LNCaP clone FGC (cell line): Measurements from ENCODE around the gene GPATCH8.

Experiments used
- DNase-seq: peaks from one replicate; pipeline ENCODE4 v3.0.0-alpha.2; 2011; ENCODE audit warnings: low read depth
- H3K4me3 ChIP-seq: 2 replicates; pipeline ENCODE4 v1.5.1; 2011; ENCODE audit warnings: mild to moderate bottlenecking, low read depth, low read length, control low read depth
- TF ChIP-seq, protein P1 (sequence below): IDR thresholded peaks from 2 replicates; pipeline ENCODE4 v1.5.1; 2012; ENCODE audit warnings: mild to moderate bottlenecking; ENCODE audit not compliant: control insufficient read depth, insufficient read depth; ENCODE audit errors: extremely low read depth

GPATCH8 gene

GRCh38 chr17:44451016-44451627 lies 52.1 kb downstream of the GPATCH8 start:
- DNase-seq = no peak
- TF ChIP-seq, protein P1, sequence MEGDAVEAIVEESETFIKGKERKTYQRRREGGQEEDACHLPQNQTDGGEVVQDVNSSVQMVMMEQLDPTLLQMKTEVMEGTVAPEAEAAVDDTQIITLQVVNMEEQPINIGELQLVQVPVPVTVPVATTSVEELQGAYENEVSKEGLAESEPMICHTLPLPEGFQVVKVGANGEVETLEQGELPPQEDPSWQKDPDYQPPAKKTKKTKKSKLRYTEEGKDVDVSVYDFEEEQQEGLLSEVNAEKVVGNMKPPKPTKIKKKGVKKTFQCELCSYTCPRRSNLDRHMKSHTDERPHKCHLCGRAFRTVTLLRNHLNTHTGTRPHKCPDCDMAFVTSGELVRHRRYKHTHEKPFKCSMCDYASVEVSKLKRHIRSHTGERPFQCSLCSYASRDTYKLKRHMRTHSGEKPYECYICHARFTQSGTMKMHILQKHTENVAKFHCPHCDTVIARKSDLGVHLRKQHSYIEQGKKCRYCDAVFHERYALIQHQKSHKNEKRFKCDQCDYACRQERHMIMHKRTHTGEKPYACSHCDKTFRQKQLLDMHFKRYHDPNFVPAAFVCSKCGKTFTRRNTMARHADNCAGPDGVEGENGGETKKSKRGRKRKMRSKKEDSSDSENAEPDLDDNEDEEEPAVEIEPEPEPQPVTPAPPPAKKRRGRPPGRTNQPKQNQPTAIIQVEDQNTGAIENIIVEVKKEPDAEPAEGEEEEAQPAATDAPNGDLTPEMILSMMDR = no peak
- H3K4me3 ChIP-seq = no peak overlapping the region

DNA sequence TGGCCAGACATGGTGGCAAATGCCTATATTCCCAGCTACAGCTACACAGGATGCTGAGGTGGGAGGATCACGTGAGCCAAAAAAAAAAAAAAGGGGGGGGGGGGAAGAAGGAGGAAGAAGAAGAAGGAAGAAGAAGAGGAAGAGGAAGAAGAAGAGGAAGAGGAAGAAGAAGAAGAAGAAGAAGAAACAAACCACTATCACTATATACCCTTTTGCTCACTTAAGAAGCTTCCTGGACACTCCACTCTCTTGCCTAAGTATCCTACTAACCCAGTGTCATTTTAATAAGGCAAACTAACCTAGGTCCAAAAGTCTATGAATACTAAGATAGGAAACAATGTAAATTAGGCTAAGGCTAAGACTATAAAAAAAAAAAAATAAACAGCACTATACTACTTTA lies 54.8 kb downstream of the GPATCH8 start:
- no peak for DNase-seq
- TF ChIP-seq, protein P1 = no peak
- H3K4me3 ChIP-seq = no peak overlapping the region

DNA sequence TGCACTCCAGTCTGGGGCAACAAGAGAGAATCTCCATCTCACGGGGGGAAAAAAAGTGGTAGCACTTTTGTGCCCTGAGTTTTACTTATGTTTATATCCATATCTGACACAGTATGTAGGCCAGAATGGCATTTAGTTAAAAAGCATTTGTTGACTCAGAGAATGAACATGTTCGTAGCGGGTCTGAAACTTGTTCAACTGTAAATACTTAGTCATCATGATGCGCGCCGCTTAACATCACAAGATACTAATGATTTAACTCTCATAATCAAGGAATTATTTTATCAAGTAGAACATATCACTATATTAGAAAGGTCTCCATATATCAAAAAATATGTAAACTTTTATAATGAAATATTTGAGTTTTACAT lies 58.5 kb downstream of the GPATCH8 start:
- TF ChIP-seq, protein P1 = no peak
- no peak for DNase-seq
- no peak overlapping the region for H3K4me3 ChIP-seq

- no peak overlapping the region for H3K4me3 ChIP-seq
- TF ChIP-seq, protein P1 = no peak
- DNase-seq = no peak
Measured at GRCh38 chr17:44442806-44443205, 60.4 kb downstream of the GPATCH8 start.

GRCh38 chr17:44439168-44439567 lies 64.0 kb downstream of the GPATCH8 start:
- no peak for DNase-seq
- H3K4me3 ChIP-seq = no peak overlapping the region
- TF ChIP-seq, protein P1 = no peak

- DNase-seq = no peak
- TF ChIP-seq, protein P1 = no peak
Measured at GRCh38 chr17:44438636-44439035, 64.6 kb downstream of the GPATCH8 start.

DNA sequence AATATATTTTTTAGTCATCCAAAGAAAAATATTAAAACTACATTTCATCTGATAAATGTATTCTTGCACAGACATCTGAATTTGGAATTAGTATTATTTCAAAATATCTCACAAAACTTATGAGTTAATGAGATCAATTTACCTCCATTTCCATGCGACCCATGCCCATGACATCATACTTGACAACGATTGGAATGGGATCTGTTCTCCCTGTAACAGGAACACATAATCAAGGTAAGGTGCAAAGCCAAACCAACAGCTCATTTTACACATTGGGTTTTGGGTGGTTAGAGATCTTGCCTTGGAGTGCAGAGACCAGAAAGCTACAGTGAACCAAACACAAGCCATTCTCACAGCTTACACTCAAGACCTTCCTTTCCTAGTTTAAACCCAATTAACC lies 66.9 kb downstream of the GPATCH8 start:
- no peak for DNase-seq
- H3K4me3 ChIP-seq = no peak overlapping the region
- TF ChIP-seq, protein P1 = no peak

More at GRCh38 chr17:44438636-44439035, 64.6 kb downstream of the GPATCH8 start:
- H3K4me3 ChIP-seq = no peak overlapping the region
